ENCODE results near the gene AP4S1.

DNA sequence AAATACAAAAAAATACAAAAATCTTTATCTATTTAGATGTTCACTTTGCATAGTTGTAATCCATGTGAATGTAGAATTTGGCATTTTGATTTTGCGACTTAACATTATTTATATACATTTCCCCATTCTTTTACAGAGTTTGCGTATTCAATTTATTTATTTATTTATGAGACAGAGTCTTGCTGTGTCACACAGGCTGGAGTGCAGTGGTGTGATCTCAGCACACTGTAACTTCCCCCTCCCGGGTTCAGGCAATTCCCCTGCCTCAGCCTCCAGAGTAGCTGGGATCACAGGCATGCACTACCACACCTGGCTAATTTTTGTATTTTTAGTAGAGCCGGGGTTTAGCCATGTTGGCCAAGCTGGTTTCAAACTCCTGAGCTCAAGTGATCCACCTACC is 26.1 kb downstream of the AP4S1 start:
- TF ChIP-seq, protein P1, sequence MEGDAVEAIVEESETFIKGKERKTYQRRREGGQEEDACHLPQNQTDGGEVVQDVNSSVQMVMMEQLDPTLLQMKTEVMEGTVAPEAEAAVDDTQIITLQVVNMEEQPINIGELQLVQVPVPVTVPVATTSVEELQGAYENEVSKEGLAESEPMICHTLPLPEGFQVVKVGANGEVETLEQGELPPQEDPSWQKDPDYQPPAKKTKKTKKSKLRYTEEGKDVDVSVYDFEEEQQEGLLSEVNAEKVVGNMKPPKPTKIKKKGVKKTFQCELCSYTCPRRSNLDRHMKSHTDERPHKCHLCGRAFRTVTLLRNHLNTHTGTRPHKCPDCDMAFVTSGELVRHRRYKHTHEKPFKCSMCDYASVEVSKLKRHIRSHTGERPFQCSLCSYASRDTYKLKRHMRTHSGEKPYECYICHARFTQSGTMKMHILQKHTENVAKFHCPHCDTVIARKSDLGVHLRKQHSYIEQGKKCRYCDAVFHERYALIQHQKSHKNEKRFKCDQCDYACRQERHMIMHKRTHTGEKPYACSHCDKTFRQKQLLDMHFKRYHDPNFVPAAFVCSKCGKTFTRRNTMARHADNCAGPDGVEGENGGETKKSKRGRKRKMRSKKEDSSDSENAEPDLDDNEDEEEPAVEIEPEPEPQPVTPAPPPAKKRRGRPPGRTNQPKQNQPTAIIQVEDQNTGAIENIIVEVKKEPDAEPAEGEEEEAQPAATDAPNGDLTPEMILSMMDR (conservative IDR thresholded peaks at IDR 0.05; ENCODE audit: low read length): no peak
- TF ChIP-seq EZH2phosphoT487 (IDR thresholded peaks at IDR 0.05; ENCODE audit: borderline replicate concordance): no peak

Data from Loucy (cell line).